HFFc6 (cell line): ENCODE results near the gene C4orf51. TPM values are rescaled to one million over a fixed set of nuclear protein-coding genes. Genes with fewer than 3 reads are reported as not detected.

ENCODE experiments used
- DNase-seq: peaks from one replicate; pipeline ENCODE4 v3.0.0-alpha.2; 2018
- H3K27ac Mint-ChIP-seq: 2 replicates; pipeline ENCODE4 v1.8.0; 2020; ENCODE audit warnings: mild to moderate bottlenecking, mixed read lengths
- H3K27me3 Mint-ChIP-seq: 2 replicates; pipeline ENCODE4 v1.8.0; 2021; ENCODE audit warnings: mild to moderate bottlenecking, moderate library complexity, mixed read lengths; ENCODE audit not compliant: insufficient read depth
- H3K36me3 Mint-ChIP-seq: 2 replicates; pipeline ENCODE4 v1.8.0; 2021; ENCODE audit warnings: low read depth, mixed read lengths
- H3K4me1 Mint-ChIP-seq: 2 replicates; pipeline ENCODE4 v1.8.0; 2020; ENCODE audit warnings: low read depth, mixed read lengths
- H3K4me3 Mint-ChIP-seq: 2 replicates; pipeline ENCODE4 v1.8.0; 2020; ENCODE audit warnings: mild to moderate bottlenecking, moderate library complexity, mixed read lengths
- H3K9me3 Mint-ChIP-seq: 2 replicates; pipeline ENCODE4 v1.8.0; 2020; ENCODE audit warnings: mild to moderate bottlenecking, mixed read lengths
- total RNA-seq, 6 experiments: library from RNA; stranded (reverse); fragmentation: NEBNext Ultra II Directional; extraction: Animal tissue kit (Norgen Biotek cat#: 25700); gene quantifications; 2 replicates in 1 of 6; 3 replicates in 5 of 6; pipeline ENCODE4 v1.2.3, GENCODE V29; 2021
- TF ChIP-seq, protein P1 (sequence below): fragments of 200-600 bp; sonication (generic); IDR thresholded peaks from 2 replicates; pipeline ENCODE4 v1.5.0; 2021; ENCODE audit warnings: antibody characterized with exemption, mild to moderate bottlenecking

C4orf51 gene
- total RNA-seq, 6 experiments from 2014 or later: not detected

DNA sequence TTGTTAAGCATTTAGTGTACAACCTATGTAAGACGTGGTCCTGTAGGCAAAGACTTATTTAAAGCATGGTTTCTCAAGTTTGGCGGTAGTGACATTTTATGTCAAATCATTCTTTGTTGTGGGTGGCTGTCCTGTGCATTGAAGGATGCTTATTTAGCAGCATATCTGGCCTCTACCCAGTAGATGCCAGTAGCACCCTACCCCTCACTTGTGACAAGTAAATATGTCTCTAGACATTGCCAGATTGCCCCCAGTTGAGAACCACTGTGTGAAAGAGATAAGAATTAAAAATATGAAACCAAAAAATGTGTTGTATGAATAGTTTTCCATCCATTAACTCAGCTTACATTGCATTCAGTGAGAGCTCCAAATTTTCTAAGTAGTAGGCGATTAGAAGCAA, 35.2 kb upstream of the C4orf51 start:
- Mint-ChIP-seq H3K27ac (no peak overlapping the region), H3K4me1 (peaks cover 14% of the 10 kb centered on the region), H3K36me3 (no peaks in the 10 kb centered on the region), H3K9me3 (no peaks in the 10 kb centered on the region), H3K27me3 (no peaks in the 10 kb centered on the region), H3K4me3 (no peak overlapping the region)
- no peak for DNase-seq
- TF ChIP-seq, protein P1, sequence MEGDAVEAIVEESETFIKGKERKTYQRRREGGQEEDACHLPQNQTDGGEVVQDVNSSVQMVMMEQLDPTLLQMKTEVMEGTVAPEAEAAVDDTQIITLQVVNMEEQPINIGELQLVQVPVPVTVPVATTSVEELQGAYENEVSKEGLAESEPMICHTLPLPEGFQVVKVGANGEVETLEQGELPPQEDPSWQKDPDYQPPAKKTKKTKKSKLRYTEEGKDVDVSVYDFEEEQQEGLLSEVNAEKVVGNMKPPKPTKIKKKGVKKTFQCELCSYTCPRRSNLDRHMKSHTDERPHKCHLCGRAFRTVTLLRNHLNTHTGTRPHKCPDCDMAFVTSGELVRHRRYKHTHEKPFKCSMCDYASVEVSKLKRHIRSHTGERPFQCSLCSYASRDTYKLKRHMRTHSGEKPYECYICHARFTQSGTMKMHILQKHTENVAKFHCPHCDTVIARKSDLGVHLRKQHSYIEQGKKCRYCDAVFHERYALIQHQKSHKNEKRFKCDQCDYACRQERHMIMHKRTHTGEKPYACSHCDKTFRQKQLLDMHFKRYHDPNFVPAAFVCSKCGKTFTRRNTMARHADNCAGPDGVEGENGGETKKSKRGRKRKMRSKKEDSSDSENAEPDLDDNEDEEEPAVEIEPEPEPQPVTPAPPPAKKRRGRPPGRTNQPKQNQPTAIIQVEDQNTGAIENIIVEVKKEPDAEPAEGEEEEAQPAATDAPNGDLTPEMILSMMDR: no peak

DNA sequence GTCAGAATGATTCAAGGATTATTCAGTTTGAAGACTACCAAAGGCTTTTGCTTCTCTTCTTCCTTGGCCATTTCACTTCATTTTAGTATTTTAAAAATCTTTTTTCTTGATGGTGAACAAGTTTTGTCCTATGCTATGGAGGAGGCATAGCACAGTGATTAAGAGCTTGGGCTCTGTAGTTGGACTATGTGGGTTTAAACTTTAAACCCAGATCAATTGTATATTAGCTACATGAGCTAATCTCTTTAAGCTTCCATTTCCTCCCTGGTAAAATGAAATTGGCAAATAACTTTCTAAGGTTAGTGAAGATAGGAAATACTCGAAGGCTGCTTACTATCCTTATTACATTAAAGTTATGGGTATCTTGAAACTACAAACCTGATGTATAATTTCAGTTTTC, 23.8 kb upstream of the C4orf51 start:
- H3K27me3 Mint-ChIP-seq: peaks cover 2% of the 10 kb centered on the region; the same call in 1 of the 2 replicates
- peaks cover 8% of the 10 kb centered on the region; the same call in 1 of the 2 replicates for H3K4me1 Mint-ChIP-seq
- TF ChIP-seq, protein P1: no peak
- H3K36me3 Mint-ChIP-seq: peaks cover 31% of the 10 kb centered on the region
- H3K9me3 Mint-ChIP-seq: no peaks in the 10 kb centered on the region
- H3K27ac Mint-ChIP-seq: no peak overlapping the region
- no peak for DNase-seq
- H3K4me3 Mint-ChIP-seq: no peak overlapping the region

DNA sequence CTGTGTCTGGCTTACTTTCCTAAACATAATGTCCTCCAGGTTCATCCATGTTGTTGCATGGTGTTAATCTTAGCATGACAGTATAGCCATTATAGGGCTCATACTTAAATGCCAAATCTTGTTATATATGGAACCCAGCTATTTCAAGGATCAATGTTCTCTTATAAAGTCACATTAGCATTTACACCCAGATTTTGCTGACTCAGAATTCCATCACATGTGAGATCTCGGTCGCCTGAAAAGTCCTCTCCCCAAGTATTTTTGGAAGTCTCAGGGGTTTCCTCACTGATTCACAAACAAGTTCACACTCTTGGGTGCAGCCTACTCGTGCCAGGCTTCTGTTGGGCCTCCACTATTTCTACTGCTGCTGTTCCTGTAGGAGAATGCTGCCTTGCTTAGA, 19.9 kb upstream of the C4orf51 start:
- Mint-ChIP-seq H3K27me3 (peaks cover 2% of the 10 kb centered on the region; the same call in 1 of the 2 replicates), H3K4me3 (no peak overlapping the region), H3K27ac (no peak overlapping the region), H3K4me1 (peaks cover 8% of the 10 kb centered on the region; the same call in 1 of the 2 replicates), H3K9me3 (no peaks in the 10 kb centered on the region), H3K36me3 (peaks cover 21% of the 10 kb centered on the region)
- no peak for DNase-seq
- TF ChIP-seq, protein P1: no peak

DNA sequence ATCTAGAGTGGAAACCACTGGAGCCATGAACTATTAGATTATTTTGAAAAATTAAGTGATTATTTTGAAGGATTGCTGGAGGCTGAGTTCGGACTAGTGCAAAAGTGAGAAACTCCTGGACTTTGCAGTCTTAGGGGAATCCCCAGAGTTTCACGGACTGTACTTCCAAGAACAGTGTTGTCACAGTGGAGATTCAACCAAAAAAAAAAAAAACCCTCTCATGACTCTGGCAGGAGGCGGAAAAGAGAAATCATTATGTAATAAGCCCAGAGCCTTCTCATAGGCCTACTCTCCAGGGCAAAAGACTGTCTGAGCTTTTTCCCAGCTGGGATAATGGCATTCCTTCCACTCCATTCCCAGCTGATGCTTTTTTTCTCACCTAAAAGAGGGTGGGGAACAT, 16.8 kb upstream of the C4orf51 start:
- TF ChIP-seq, protein P1: no peak
- Mint-ChIP-seq H3K27me3 (no peaks in the 10 kb centered on the region), H3K4me3 (no peak overlapping the region), H3K36me3 (peaks cover 6% of the 10 kb centered on the region; the same call in 1 of the 2 replicates), H3K27ac (no peak overlapping the region), H3K9me3 (no peaks in the 10 kb centered on the region), H3K4me1 (no peaks in the 10 kb centered on the region)
- DNase-seq: no peak

DNA sequence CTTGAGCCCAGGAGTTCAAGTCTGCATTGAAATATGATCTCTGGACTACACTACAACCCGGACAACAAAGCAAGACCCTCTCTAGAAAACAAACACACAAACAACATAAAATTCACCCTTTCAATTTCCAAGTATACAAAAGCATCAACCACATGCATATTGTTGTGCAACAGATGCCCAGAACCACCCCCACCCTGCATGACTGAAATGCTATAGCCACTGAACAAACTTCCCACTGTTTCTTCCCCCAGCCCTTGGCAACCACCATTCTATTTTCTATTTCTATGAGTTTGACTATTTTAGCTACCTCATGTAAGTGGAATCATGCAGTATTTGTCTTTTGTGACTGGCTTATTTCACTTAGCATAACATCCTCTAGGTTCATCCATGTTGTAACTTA, 14.2 kb upstream of the C4orf51 start:
- Mint-ChIP-seq H3K27ac (no peak overlapping the region), H3K27me3 (no peaks in the 10 kb centered on the region; the same call in 1 of the 2 replicates), H3K36me3 (no peaks in the 10 kb centered on the region; the same call in 1 of the 2 replicates), H3K4me1 (no peaks in the 10 kb centered on the region), H3K9me3 (no peaks in the 10 kb centered on the region), H3K4me3 (no peak overlapping the region)
- TF ChIP-seq, protein P1: no peak
- DNase-seq: no peak

DNA sequence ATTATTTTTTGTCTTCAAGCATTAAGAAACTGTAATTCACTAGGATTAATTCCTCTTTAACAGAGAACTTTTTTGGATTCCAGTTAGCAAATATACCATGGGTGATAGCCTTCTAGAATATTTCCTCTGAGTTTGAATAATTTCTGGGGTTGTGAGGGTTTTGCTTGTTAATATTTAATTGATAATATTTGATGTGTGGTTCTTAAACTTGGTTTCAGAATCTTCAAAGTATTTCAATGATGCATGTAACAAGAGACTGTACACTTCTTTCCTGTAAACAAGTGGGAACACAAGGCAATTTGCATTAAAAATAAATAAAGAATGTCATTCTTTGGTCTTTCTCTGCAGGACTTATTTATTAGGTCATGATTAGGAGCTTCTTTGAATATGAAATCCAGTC, 9.5 kb upstream of the C4orf51 start:
- DNase-seq: no peak
- H3K4me3 Mint-ChIP-seq: no peak overlapping the region
- no peaks in the 10 kb centered on the region for H3K9me3 Mint-ChIP-seq
- H3K27ac Mint-ChIP-seq: no peak overlapping the region
- no peaks in the 10 kb centered on the region for H3K4me1 Mint-ChIP-seq
- H3K36me3 Mint-ChIP-seq: no peaks in the 10 kb centered on the region; the same call in 1 of the 2 replicates
- TF ChIP-seq, protein P1: no peak
- H3K27me3 Mint-ChIP-seq: no peaks in the 10 kb centered on the region; the same call in 1 of the 2 replicates
